Right renal pelvis (tissue), 4 donors: ENCODE measurements around the gene GSTA4. TPM values are rescaled to one million over a fixed set of nuclear protein-coding genes. Genes with fewer than 3 reads are reported as not detected.

ENCODE experiments used
- DNase-seq, 4 donors: peaks; one replicate each; pipeline ENCODE4 v3.0.0-alpha.2; 2013; ENCODE audit warnings: low read depth in 4 of 4, low spot score in 3 of 4, missing footprints in 1 of 4
- polyA plus RNA-seq, 4 donors: library from polyadenylated mRNA; unstranded; fragments of 120-200 nt; gene quantifications; one replicate each; pipeline ENCODE4 v1.2.1, GENCODE V29; 2013; ENCODE audit not compliant: insufficient read length in 4 of 4

Gene GSTA4
- polyA plus RNA-seq, 4 donors = 103 to 130 (median 129) TPM

DNA sequence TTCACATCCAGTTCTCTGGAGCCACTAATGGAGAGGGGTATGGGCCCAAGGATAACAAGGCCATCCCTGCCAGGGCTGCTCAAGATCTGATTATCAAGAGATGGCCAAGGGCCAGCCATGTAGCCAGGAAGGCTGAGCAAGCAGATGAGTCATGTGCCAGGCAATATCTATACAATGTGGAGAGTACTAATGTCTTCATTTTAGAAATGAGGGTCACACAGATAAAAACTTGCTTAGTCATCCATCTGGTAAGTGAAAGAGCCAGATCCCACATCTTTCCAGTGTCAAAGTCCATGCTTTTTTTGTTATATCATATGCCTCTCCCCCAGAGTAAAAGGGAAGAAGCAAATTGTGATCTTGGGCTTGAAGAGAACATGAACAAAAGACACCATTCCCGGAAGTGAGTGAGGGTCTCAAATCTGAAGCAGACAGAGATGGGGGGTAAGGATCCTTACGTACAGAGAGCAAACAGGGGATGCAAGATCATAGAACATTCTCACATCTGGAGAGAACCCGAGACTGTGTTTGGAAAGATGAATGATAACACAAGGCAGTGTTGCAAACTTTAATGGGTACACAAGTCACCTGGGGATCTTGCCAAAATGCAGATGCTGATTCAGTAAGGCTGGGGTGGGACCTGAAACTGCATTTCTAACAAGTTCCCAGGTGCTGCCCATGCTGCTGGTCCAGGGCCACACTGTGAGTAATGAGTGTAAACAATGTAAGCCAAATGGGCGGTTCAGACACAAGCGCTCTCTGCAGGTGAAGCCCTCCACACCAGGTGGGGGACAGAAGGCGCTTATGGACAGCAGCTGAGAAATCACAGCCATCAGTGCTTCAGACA, 65.5 kb downstream of the GSTA4 start:
- no peak for DNase-seq

Other genes starting within 250 kb of the GSTA4 start
- under 1 TPM in 2 of 4 donors, not detected in 2; 0.28 to 0.61 TPM for gene GSTA2, start 231.8 kb downstream of the GSTA4 start, polyA plus RNA-seq
- 1 to 10 TPM; 1.1 to 2.4 (median 1.9) TPM for gene GSTA1, start 191.5 kb downstream of the GSTA4 start, polyA plus RNA-seq
- gene GSTA5, start 154.5 kb downstream of the GSTA4 start, polyA plus RNA-seq = not detected
- gene GSTA3, start 85.6 kb downstream of the GSTA4 start, polyA plus RNA-seq = under 1 TPM; 0.27 to 0.56 (median 0.45) TPM
- 10 to 100 TPM; 14.5 to 20.0 (median 18.9) TPM for gene CILK1, start 66.5 kb upstream of the GSTA4 start, polyA plus RNA-seq
- gene FBXO9, start 70.1 kb upstream of the GSTA4 start, polyA plus RNA-seq = 100 to 1,000 TPM in 2 of 4 donors, 10 to 100 TPM in 2; 92.2 to 104 (median 97.6) TPM
- under 1 TPM in 3 of 4 donors, not detected in 1; 0.09 to 0.24 (median 0.12) TPM for gene GCM1, start 153.6 kb upstream of the GSTA4 start, polyA plus RNA-seq